LNCaP clone FGC (cell line): ENCODE results near the gene ZNF580.

Source experiments
- DNase-seq: peaks from one replicate; pipeline ENCODE4 v3.0.0-alpha.2; 2011; ENCODE audit warnings: low read depth
- H3K4me3 ChIP-seq: 2 replicates; pipeline ENCODE4 v1.5.1; 2011; ENCODE audit warnings: mild to moderate bottlenecking, low read depth, low read length, control low read depth
- CTCF ChIP-seq: IDR thresholded peaks from 2 replicates; pipeline ENCODE4 v1.5.1; 2012; ENCODE audit warnings: mild to moderate bottlenecking; ENCODE audit not compliant: control insufficient read depth, insufficient read depth; ENCODE audit errors: extremely low read depth

The ZNF580 gene

GRCh38 chr19:55647732-55648584 lies 7.2 kb downstream of the ZNF580 start, which contains the start of gene CCDC106:
Gene CCDC106, plus strand, starts transcription at chr19:55648212. Its CDS starts 835 bp downstream, at chr19:55649047.
- TF ChIP-seq CTCF, result no peak
- DNase-seq, result no peak
- H3K4me3 ChIP-seq, result peak within 1 kb of the TSS; percentile 84

DNA sequence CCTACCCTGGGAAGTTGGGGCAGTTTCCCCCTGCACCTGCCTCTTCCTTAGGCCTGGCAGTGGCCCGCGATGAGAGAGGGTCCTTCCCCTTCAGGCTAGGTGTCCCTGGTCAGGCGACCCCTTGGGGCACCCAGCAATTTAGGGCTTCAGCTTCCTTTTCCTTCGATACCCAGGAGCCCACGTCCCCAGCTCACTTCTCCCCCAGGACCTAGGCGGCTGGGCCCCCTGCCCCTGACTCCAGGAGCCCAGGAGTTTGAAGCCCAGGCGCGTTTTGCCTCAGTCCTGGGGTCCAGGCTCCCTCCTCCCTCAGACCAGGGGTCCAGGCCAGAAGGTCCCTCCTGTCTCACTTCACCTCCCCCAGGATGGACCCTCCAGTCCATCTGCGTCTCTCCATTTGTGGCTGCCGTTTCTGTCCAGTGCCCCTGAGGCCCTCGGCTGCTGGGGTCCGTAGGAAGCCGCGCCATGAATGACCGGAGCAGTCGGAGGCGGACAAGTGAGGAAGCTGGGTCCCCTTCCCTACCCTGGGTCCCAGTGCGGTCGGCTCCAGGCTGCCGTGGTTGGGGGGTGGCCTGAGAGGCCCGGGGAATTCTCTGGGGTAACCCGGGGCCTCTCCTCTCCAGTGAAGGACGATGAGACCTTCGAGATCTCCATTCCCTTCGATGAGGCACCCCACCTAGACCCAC lies 7.9 kb downstream of the ZNF580 start:
- H3K4me3 ChIP-seq, result peak overlapping the region; percentile 84
- no peak for TF ChIP-seq CTCF
- DNase-seq, result no peak

DNA sequence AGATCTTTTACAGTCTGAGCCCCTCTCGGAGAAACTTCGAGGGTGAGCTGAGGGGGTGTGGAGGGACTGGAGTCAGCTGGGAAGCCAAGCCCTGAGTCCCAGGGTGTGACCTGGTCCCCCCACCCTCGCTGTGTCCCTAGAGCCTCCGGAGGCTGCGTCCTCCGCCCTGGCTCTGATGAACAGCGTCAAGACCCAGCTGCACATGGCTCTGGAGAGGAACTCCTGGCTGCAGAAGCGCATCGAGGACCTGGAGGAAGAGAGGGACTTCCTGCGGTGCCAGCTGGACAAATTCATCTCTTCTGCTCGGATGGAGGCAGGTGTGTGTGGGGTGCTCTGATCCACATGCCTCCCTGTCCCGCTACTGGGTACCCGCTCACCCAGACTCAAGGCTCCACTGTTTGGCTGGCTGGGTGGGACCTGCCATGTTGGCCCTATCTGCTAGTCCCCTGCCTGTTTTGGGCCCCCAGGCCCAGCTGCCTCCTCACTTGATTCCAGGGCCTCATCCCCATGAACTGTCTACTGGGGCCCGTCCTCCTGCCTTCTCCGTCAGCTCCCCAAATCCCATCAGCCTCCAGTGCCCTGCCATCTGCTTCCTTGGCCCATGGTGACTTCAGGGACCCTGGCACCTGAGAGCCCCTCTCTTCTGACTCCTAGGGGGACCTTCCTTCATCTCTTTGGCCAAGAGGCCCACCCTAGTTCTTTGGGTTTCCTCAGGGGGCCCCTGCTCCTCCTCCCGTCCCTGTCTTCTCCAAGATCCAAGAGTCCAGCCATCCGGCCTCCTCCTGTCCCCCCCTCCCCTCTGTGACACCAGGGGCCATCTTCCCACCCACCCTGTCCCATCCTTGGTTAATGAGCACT lies 8.7 kb downstream of the ZNF580 start:
- no peak for TF ChIP-seq CTCF
- peak overlapping the region; percentile 84 for H3K4me3 ChIP-seq
- DNase-seq, result no peak

DNA sequence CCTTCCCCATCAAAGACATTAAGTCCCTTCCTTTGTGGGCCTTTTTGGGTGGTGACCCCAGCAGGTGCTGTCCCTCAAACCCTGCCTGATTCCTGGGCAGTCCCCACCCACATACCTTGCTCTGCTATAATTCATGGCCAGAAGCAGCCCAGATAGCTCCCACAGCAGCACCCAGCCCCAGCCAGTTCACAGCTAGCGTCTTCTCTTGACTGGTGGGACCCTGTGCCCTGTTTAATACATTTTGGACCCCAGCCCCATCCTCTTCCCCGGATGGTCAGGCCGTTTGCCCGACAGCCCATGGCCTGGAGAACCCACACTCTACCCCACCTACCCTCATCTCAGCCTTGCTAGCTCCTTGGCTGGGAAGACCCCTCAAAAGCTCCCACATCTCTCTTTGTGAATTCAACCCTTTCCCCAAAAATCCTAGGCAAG lies 9.3 kb downstream of the ZNF580 start:
- no peak for DNase-seq
- no peak overlapping the region for H3K4me3 ChIP-seq
- no peak for TF ChIP-seq CTCF

- no peak for DNase-seq
- TF ChIP-seq CTCF, result no peak
- H3K4me3 ChIP-seq, result no peak overlapping the region
Observed at GRCh38 chr19:55650602-55651230, 9.9 kb downstream of the ZNF580 start.

GRCh38 chr19:55651236-55651635 lies 10.4 kb downstream of the ZNF580 start:
- no peak for DNase-seq
- TF ChIP-seq CTCF, result no peak
- H3K4me3 ChIP-seq, result no peak overlapping the region
